Omental fat pad (tissue), 4 donors: ENCODE measurements around the gene AGAP1. TPM values are rescaled to one million over a fixed set of nuclear protein-coding genes. Genes with fewer than 3 reads are reported as not detected.

Experiments
- ATAC-seq: fragments of 150-250 bp; one replicate; pipeline ENCODE4 v1.9.1; 2016; ENCODE audit warnings: mild to moderate bottlenecking, moderate library complexity; ENCODE audit not compliant: low FRiP score
- DNase-seq: peaks from one replicate; pipeline ENCODE4 v3.0.0-alpha.2; 2019; ENCODE audit warnings: low spot score
- CTCF ChIP-seq, 3 donors: fragments of 450-650 bp; IDR thresholded peaks; one replicate each; pipeline ENCODE4 v1.5.1; 2016 to 2017; ENCODE audit warnings: antibody characterized with exemption in 3 of 3, mild to moderate bottlenecking in 3 of 3, moderate library complexity in 2 of 3
- total RNA-seq, 4 donors: library from RNA; depleted of rRNA; stranded (reverse); fragments of >200 nt; gene quantifications; one replicate each; pipeline ENCODE4 v1.1.0, GENCODE V29; 2016

Gene AGAP1
- total RNA-seq, 4 donors from 2014 or later = 15.5 to 24.3 (median 16.2) TPM

GRCh38 chr2:235566931-235567495 is 73.2 kb downstream of the AGAP1 start:
- TF ChIP-seq CTCF (IDR thresholded peaks at IDR 0.05) = no peak
- DNase-seq (no peak), ATAC-seq (no peak)

GRCh38 chr2:235567842-235568241 is 74.0 kb downstream of the AGAP1 start:
- DNase-seq (no peak), ATAC-seq (no peak)

GRCh38 chr2:235568431-235568830 is 74.6 kb downstream of the AGAP1 start:
- no peak for TF ChIP-seq CTCF (IDR thresholded peaks at IDR 0.05)
- ATAC-seq (no peak), DNase-seq (no peak)

More at GRCh38 chr2:235567842-235568241, 74.0 kb downstream of the AGAP1 start:
- no peak for TF ChIP-seq CTCF (IDR thresholded peaks at IDR 0.05)

GRCh38 chr2:235569837-235570236 is 76.0 kb downstream of the AGAP1 start:
- no peak for DNase-seq
- TF ChIP-seq CTCF (IDR thresholded peaks at IDR 0.05) = no peak
- no peak for ATAC-seq

- DNase-seq = no peak
Measured at GRCh38 chr2:235570256-235570655, 76.4 kb downstream of the AGAP1 start.

GRCh38 chr2:235570966-235571692 is 77.3 kb downstream of the AGAP1 start:
- no peak for ATAC-seq
- DNase-seq = no peak
- no peak for TF ChIP-seq CTCF (IDR thresholded peaks at IDR 0.05)

More at GRCh38 chr2:235570256-235570655, 76.4 kb downstream of the AGAP1 start:
- TF ChIP-seq CTCF (IDR thresholded peaks at IDR 0.05) = no peak
- ATAC-seq = no peak

GRCh38 chr2:235572592-235572991 is 78.7 kb downstream of the AGAP1 start:
- ATAC-seq (no peak), DNase-seq (no peak)
- no peak for TF ChIP-seq CTCF (IDR thresholded peaks at IDR 0.05)
